Measurements from ENCODE around the gene BIRC2. TPM values are rescaled to one million over a fixed set of nuclear protein-coding genes. Genes with fewer than 3 reads are reported as not detected.
"Not testable (repeated sequence)": the region's sequence is repeated elsewhere in the genome, so short reads cannot be mapped to it uniquely, and the experiment has no call there.

The BIRC2 gene
- 56.6 and 58.8 TPM in 2 replicates for total RNA-seq

GRCh38 chr11:102346748-102347461 lies at the start of gene BIRC2:
TSS of gene BIRC2 (plus strand) at chr11:102347214. CDS start at chr11:102349855, 2,641 bp downstream.
- DNase-seq (ENCODE audit: low read depth) (peak; percentile 74), FAIRE-seq (no peak)
- Histone ChIP-seq H3K4me3 (ENCODE audit: low read depth, low read length) (peak within 1 kb of the TSS; percentile 52), H3K27me3 (ENCODE audit: control insufficient read depth, insufficient read depth, low read length) (no peaks in the 10 kb centered on the region), H3K36me3 (ENCODE audit: control insufficient read depth, insufficient read depth, low read length) (peaks cover 5% of the 10 kb centered on the region)
- TF ChIP-seq CTCF (IDR thresholded peaks at IDR 0.05; ENCODE audit: insufficient read depth, low read length, severe bottlenecking): peak; percentile 89

DNA sequence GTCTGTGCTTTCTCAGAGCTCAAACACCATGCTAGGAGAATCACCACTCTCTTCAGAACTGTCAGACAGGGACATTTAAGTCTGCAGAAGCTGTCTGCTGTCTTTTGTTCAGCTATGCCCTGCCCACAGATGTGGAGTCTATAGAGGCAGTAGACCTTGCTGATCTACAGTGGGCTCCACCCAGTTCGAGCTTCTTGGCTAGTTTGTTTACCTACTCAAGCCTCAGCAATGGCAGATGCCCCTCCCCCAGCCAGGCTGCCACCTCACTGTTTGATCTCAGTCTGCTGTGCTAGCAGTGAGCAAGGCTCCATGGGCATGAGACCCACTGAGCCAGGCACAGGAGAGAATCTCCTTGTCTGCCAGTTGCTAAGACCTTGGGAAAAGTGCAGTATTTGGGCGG lies 46.2 kb upstream of the BIRC2 start:
- H3K36me3 ChIP-seq (ENCODE audit: control insufficient read depth, insufficient read depth, low read length); H3K27me3 ChIP-seq (ENCODE audit: control insufficient read depth, insufficient read depth, low read length); H3K4me3 ChIP-seq (ENCODE audit: low read depth, low read length); FAIRE-seq; DNase-seq (ENCODE audit: low read depth): not testable (repeated sequence)

DNA sequence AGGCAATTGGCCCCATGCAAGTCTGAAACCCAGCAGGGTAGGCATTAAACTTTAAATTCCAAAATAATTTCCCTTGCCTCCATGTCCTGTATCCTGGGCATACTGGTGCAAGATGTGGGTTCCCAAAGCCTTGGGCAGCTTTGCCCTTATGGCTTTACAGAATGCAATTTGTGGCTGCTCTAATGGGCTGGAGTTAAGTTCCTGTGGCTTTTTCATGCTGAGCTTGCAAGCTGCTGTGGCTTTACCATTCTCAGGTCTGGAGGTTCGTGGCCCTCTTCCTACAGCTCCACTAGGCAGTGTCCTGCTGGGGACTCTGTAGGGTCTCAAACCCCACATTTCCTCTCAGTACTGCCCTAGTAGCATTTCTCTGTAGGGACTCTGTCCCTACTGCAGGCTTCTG lies 44.8 kb upstream of the BIRC2 start:
- Histone ChIP-seq H3K4me3 (ENCODE audit: low read depth, low read length) (no peak overlapping the region), H3K27me3 (ENCODE audit: control insufficient read depth, insufficient read depth, low read length) (no peaks in the 10 kb centered on the region), H3K36me3 (ENCODE audit: control insufficient read depth, insufficient read depth, low read length) (no peaks in the 10 kb centered on the region)
- DNase-seq (ENCODE audit: low read depth) (no peak), FAIRE-seq (no peak)
- TF ChIP-seq CTCF (IDR thresholded peaks at IDR 0.05; ENCODE audit: insufficient read depth, low read length, severe bottlenecking): no peak

DNA sequence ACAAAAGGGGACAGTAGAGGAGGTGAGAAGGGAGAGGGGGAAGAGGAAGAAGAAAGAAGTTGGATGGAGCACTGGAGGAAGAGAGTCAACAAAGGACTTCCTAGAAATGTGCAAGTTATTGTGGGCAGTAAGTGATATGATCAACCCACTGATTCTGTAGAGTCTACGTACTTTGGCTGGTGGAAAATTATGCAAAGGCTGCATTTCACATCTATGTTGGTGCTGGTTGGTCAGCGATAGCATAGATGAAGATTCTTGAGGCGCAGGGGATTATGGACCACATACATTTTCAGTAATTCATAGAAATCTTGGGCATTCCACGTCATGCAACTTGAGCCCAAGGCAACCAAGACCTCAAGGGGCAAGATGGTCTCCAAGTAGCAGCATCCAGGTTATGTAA lies 42.3 kb upstream of the BIRC2 start:
- TF ChIP-seq CTCF (IDR thresholded peaks at IDR 0.05; ENCODE audit: insufficient read depth, low read length, severe bottlenecking): no peak
- FAIRE-seq: no peak

DNA sequence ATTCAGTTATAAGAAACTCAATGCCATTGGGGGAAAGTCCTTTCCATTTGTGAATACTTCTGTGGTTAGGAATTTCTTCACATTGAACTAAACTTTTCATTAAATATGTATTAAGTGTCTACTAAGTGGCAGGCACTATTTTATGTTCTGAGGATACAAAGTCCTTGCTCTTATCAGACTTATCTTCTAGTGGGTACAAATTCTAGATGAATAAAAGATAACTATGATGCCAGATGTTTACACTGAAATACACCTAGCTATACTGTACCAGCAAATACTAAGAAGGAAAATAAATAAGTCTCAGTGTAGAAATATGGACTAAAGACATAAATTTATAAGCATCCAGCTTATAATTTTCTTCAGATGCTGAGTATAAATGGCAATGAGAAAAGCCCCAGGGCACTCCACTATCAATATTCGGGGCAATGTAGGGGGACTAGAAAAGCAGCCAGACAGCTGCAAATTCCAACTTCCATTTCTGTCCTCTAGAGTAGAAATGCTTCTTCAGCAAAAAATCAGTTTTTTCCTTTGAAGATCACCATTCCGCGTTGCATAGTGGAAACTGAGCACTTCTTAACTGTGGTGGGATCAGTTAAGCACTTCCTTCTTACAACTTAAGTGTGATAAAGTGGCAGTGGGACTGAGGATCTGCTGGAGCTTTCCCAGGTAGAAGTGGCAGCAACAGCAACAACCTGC lies 41.5 kb upstream of the BIRC2 start:
- DNase-seq (ENCODE audit: low read depth) (no peak), FAIRE-seq (peak; percentile 36)
- no peaks in the 10 kb centered on the region for H3K36me3 ChIP-seq (ENCODE audit: control insufficient read depth, insufficient read depth, low read length)
- no peak for TF ChIP-seq CTCF (IDR thresholded peaks at IDR 0.05; ENCODE audit: insufficient read depth, low read length, severe bottlenecking)
- no peak overlapping the region for H3K4me3 ChIP-seq (ENCODE audit: low read depth, low read length)
- H3K27me3 ChIP-seq (ENCODE audit: control insufficient read depth, insufficient read depth, low read length): no peaks in the 10 kb centered on the region

More for the DNA sequence above, 42.3 kb upstream of the BIRC2 start:
- Histone ChIP-seq H3K4me3 (ENCODE audit: low read depth, low read length) (no peak overlapping the region), H3K27me3 (ENCODE audit: control insufficient read depth, insufficient read depth, low read length) (no peaks in the 10 kb centered on the region), H3K36me3 (ENCODE audit: control insufficient read depth, insufficient read depth, low read length) (no peaks in the 10 kb centered on the region)
- no peak for DNase-seq (ENCODE audit: low read depth)

GRCh38 chr11:102306048-102306597 lies 40.9 kb upstream of the BIRC2 start:
- peak; percentile 95 for DNase-seq (ENCODE audit: low read depth)
- no peaks in the 10 kb centered on the region for H3K27me3 ChIP-seq (ENCODE audit: control insufficient read depth, insufficient read depth, low read length)
- no peak overlapping the region for H3K4me3 ChIP-seq (ENCODE audit: low read depth, low read length)
- H3K36me3 ChIP-seq (ENCODE audit: control insufficient read depth, insufficient read depth, low read length): no peaks in the 10 kb centered on the region
- peak; percentile 32 for TF ChIP-seq CTCF (IDR thresholded peaks at IDR 0.05; ENCODE audit: insufficient read depth, low read length, severe bottlenecking)
- peak; percentile 79 for FAIRE-seq

All from bronchial epithelial cell (primary cell).